Measurements from ENCODE around the gene EFL1. TPM values are rescaled to one million over a fixed set of nuclear protein-coding genes. Genes with fewer than 3 reads are reported as not detected.
"Not testable (repeated sequence)": the region's sequence is repeated elsewhere in the genome, so short reads cannot be mapped to it uniquely, and the experiment has no call there.

EFL1 gene
- polyA plus RNA-seq, 1 donor from 2014 or later, result 16.8 TPM

GRCh38 chr15:82263350-82263749, 816 bp upstream of the EFL1 start:
- peak overlapping the region; percentile 73 for H3K4me2 ChIP-seq (ENCODE audit: low read length)
- H3K9me2 ChIP-seq (ENCODE audit: insufficient read depth, low read length), result no peaks in the 10 kb centered on the region
- H3K79me2 ChIP-seq (replicated peaks; ENCODE audit: insufficient read depth, low read length), result peaks cover 19% of the 10 kb centered on the region
- TF ChIP-seq, protein P1, sequence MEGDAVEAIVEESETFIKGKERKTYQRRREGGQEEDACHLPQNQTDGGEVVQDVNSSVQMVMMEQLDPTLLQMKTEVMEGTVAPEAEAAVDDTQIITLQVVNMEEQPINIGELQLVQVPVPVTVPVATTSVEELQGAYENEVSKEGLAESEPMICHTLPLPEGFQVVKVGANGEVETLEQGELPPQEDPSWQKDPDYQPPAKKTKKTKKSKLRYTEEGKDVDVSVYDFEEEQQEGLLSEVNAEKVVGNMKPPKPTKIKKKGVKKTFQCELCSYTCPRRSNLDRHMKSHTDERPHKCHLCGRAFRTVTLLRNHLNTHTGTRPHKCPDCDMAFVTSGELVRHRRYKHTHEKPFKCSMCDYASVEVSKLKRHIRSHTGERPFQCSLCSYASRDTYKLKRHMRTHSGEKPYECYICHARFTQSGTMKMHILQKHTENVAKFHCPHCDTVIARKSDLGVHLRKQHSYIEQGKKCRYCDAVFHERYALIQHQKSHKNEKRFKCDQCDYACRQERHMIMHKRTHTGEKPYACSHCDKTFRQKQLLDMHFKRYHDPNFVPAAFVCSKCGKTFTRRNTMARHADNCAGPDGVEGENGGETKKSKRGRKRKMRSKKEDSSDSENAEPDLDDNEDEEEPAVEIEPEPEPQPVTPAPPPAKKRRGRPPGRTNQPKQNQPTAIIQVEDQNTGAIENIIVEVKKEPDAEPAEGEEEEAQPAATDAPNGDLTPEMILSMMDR (IDR thresholded peaks at IDR 0.05; ENCODE audit: poor library complexity, severe bottlenecking), result no peak
- no peak for TF ChIP-seq TAF1 (IDR thresholded peaks at IDR 0.05; ENCODE audit: low read depth)
- TF ChIP-seq SMC3 (conservative IDR thresholded peaks at IDR 0.05; ENCODE audit: poor library complexity), result no peak
- peak overlapping the region; percentile 73 for H2AFZ ChIP-seq (ENCODE audit: low read depth, low read length)
- peak overlapping the region; percentile 93 for H3K4me3 ChIP-seq (ENCODE audit: low read length)
- H3K36me3 ChIP-seq (ENCODE audit: insufficient read depth, low read length), result no peaks in the 10 kb centered on the region
- peak overlapping the region; percentile 62 for H3K27ac ChIP-seq (ENCODE audit: low read length)
- H3F3A ChIP-seq (ENCODE audit: insufficient read depth, low read length, poor library complexity, severe bottlenecking), result no peaks in the 10 kb centered on the region
- no peaks in the 10 kb centered on the region for H3K27me3 ChIP-seq (ENCODE audit: insufficient read depth, low read depth, low read length)
- no peaks in the 10 kb centered on the region for H3K9me3 ChIP-seq (ENCODE audit: low read length)
- peak overlapping the region; percentile 69 for H3K9ac ChIP-seq (ENCODE audit: low read length)
- no peaks in the 10 kb centered on the region for H4K20me1 ChIP-seq (ENCODE audit: insufficient read depth)

DNA sequence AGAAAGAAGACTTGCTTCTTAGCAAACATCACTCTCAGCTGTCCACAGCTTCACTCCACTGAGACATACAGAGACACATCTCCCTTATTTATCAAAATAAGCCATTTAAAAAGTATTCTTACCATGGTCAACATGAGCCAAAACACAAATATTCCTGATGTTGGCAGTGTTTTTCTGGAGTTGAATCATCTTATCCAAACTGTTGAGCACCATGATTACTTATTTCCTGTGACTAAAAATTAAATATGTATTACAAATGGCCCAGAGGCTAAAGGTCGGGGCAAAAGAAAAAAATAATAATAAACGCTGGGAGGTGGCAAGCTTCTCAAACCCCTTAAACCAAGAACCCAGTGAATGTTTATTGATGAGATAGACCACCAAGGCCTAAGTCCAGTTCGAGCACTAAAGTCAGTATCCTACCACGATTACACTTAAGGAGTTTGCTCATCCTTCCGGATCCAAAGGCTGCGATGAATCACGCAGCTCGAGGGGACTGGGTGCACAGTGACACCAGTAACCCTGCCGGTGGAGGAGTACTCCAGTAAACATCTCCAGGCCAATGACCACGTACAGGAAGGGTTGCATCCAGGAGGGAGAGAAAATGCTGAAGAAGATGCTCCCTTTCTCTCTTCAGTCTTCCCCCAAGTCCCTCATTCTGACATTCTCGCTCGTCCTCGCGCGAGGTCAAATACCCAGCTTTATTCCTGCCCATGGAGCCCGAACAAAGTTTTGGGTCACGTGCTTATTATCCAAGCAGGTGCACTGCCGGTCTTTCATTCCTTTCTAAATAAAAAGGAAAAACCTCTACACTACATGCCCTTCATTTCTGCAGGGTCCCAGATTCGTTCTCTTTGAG, 740 bp downstream of the EFL1 start:
- Histone ChIP-seq H3K27ac (ENCODE audit: low read length) (peak overlapping the region; percentile 51), H3K9ac (ENCODE audit: low read length) (peak overlapping the region; percentile 69), H3K4me2 (ENCODE audit: low read length) (peak overlapping the region; percentile 72), H3K79me2 (replicated peaks; ENCODE audit: insufficient read depth, low read length) (peaks cover 19% of the 10 kb centered on the region), H2AFZ (ENCODE audit: low read depth, low read length) (peak overlapping the region; percentile 73), H3K4me3 (ENCODE audit: low read length) (peak overlapping the region; percentile 93)
- not testable (repeated sequence) for H3K9me2 ChIP-seq (ENCODE audit: insufficient read depth, low read length); H3K36me3 ChIP-seq (ENCODE audit: insufficient read depth, low read length); H3K27me3 ChIP-seq (ENCODE audit: insufficient read depth, low read depth, low read length); H3K9me3 ChIP-seq (ENCODE audit: low read length); H3F3A ChIP-seq (ENCODE audit: insufficient read depth, low read length, poor library complexity, severe bottlenecking); H4K20me1 ChIP-seq (ENCODE audit: insufficient read depth)

- H3F3A ChIP-seq (ENCODE audit: insufficient read depth, low read length, poor library complexity, severe bottlenecking); H4K20me1 ChIP-seq (ENCODE audit: insufficient read depth); H3K36me3 ChIP-seq (ENCODE audit: insufficient read depth, low read length); H3K4me3 ChIP-seq (ENCODE audit: low read length); H3K79me2 ChIP-seq (replicated peaks; ENCODE audit: insufficient read depth, low read length); H2AFZ ChIP-seq (ENCODE audit: low read depth, low read length); H3K27ac ChIP-seq (ENCODE audit: low read length); H3K4me2 ChIP-seq (ENCODE audit: low read length); H3K9me3 ChIP-seq (ENCODE audit: low read length); H3K27me3 ChIP-seq (ENCODE audit: insufficient read depth, low read depth, low read length); H3K9ac ChIP-seq (ENCODE audit: low read length); H3K9me2 ChIP-seq (ENCODE audit: insufficient read depth, low read length): not testable (repeated sequence)
Observed at GRCh38 chr15:82248261-82248660, 14.3 kb downstream of the EFL1 start.

- H3K27ac ChIP-seq (ENCODE audit: low read length); H3K79me2 ChIP-seq (replicated peaks; ENCODE audit: insufficient read depth, low read length); H3K27me3 ChIP-seq (ENCODE audit: insufficient read depth, low read depth, low read length); H3K9me3 ChIP-seq (ENCODE audit: low read length); H3K4me2 ChIP-seq (ENCODE audit: low read length); H3K4me3 ChIP-seq (ENCODE audit: low read length); H4K20me1 ChIP-seq (ENCODE audit: insufficient read depth); H3K36me3 ChIP-seq (ENCODE audit: insufficient read depth, low read length); H2AFZ ChIP-seq (ENCODE audit: low read depth, low read length); H3K9me2 ChIP-seq (ENCODE audit: insufficient read depth, low read length); H3K9ac ChIP-seq (ENCODE audit: low read length); H3F3A ChIP-seq (ENCODE audit: insufficient read depth, low read length, poor library complexity, severe bottlenecking): not testable (repeated sequence)
Observed at GRCh38 chr15:82245956-82246355, 16.6 kb downstream of the EFL1 start.

DNA sequence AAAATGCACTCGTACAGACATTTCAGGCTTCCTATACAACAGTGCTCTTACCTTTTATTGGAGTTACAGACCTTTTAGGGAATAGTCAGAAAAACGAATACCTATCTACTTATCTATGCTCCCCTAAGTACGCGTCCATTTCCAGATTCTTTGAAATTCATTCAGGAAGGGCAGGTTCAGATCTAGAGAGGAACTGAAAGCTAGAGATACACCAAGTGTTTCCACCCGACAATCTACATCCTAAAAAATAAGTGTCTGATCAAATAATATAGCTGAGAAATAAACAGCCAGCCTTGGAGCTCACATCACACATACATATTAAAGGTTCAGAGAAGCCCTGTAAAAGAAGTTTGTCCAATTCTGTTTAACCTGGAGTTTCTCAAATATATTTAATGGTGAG, 18.9 kb downstream of the EFL1 start:
- not testable (repeated sequence) for H3K4me3 ChIP-seq (ENCODE audit: low read length); H3F3A ChIP-seq (ENCODE audit: insufficient read depth, low read length, poor library complexity, severe bottlenecking); H3K27me3 ChIP-seq (ENCODE audit: insufficient read depth, low read depth, low read length); H2AFZ ChIP-seq (ENCODE audit: low read depth, low read length); H4K20me1 ChIP-seq (ENCODE audit: insufficient read depth); H3K36me3 ChIP-seq (ENCODE audit: insufficient read depth, low read length); H3K27ac ChIP-seq (ENCODE audit: low read length); H3K9me3 ChIP-seq (ENCODE audit: low read length); H3K9me2 ChIP-seq (ENCODE audit: insufficient read depth, low read length); H3K4me2 ChIP-seq (ENCODE audit: low read length); H3K79me2 ChIP-seq (replicated peaks; ENCODE audit: insufficient read depth, low read length); H3K9ac ChIP-seq (ENCODE audit: low read length)

DNA sequence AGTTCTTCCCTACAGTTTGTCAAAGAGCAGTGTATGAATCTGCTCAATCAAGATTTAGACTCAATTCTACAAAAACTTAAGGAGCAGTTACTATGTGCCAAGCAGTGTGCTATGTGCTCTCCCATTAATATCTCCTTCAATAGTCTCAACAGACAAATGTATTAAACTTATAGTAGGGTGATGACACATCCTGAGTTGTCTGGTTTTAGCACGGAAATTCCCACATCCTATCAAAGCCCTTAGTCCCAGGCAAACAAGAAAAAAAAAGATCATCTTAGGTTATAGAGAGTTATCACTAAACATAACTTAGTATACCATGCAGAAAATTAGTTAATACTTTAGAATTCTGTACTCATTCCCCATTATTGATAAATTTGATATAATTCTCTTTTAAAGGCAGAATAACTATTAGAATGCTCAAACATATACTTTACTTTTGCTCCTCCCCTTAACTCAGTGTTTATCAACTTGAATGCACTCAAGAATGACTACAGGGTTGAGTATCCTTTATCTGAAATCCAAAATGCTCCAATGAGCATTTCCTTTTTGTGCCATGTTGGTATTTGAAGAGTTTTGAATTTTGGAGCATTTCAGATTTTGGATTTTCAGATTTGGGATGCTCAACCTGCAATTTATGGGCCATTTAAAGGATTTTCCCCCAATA, 20.6 kb downstream of the EFL1 start:
- H3K36me3 ChIP-seq (ENCODE audit: insufficient read depth, low read length); H3K27me3 ChIP-seq (ENCODE audit: insufficient read depth, low read depth, low read length); H3K4me3 ChIP-seq (ENCODE audit: low read length); H3K9me2 ChIP-seq (ENCODE audit: insufficient read depth, low read length); H4K20me1 ChIP-seq (ENCODE audit: insufficient read depth); H3K9me3 ChIP-seq (ENCODE audit: low read length); H3K27ac ChIP-seq (ENCODE audit: low read length); H3K9ac ChIP-seq (ENCODE audit: low read length); H3K79me2 ChIP-seq (replicated peaks; ENCODE audit: insufficient read depth, low read length); H3K4me2 ChIP-seq (ENCODE audit: low read length); H3F3A ChIP-seq (ENCODE audit: insufficient read depth, low read length, poor library complexity, severe bottlenecking); H2AFZ ChIP-seq (ENCODE audit: low read depth, low read length): not testable (repeated sequence)
